Cerebellar cortex (tissue), 1 donor: ENCODE data around the gene HSPA13.
"Not testable (repeated sequence)": the region's sequence is repeated elsewhere in the genome, so short reads cannot be mapped to it uniquely, and the experiment has no call there.

Source experiments
- DNase-seq: peaks from one replicate; pipeline ENCODE4 v3.0.0-alpha.2; 2015; ENCODE audit warnings: low spot score

Gene HSPA13, protein sequence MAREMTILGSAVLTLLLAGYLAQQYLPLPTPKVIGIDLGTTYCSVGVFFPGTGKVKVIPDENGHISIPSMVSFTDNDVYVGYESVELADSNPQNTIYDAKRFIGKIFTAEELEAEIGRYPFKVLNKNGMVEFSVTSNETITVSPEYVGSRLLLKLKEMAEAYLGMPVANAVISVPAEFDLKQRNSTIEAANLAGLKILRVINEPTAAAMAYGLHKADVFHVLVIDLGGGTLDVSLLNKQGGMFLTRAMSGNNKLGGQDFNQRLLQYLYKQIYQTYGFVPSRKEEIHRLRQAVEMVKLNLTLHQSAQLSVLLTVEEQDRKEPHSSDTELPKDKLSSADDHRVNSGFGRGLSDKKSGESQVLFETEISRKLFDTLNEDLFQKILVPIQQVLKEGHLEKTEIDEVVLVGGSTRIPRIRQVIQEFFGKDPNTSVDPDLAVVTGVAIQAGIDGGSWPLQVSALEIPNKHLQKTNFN

DNA sequence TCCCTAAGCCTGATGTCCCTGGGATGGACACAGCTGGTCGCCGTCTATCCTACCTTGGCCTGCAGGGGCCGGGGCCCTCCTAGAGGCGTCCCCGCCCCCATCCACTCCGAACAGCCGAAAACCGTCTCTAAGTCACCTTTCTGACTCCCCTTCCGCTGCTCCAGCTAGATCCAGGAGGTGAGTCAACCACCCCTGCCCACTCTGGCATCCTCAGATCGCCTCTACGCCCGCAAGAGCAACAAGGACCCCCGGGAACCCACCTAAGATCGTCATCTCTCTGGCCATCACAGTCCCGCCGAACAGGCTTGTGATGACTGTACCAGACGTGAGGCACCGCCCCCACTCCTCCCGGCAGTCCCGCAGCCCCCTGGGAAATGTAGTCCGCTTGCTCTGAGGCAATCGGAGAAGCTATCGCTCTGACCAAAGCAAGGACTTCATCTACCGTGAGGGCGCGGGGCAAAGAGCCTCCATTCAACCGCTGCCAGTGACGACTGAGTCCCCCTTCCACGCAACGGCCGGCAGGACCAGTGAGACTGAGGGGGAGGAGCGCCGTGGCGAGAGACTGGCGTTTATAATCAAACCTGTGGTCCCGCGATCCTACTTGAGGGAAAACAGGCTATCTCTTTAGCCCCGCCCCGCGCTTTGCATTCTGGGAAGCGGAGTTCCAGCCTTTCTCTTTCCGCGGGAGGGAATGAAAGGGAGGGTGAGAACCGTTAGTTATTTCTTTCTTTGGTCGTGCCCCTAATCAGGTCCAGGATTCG is at the start of gene HSPA13:
TSS of gene HSPA13 (minus strand) at position 312 of the 761 bp plus-strand sequence. CDS start at position 285, 27 bp downstream.
- DNase-seq, result peak; percentile 100

GRCh38 chr21:14418920-14419319 is 36.0 kb upstream of the HSPA13 start:
- no peak for DNase-seq

GRCh38 chr21:14414932-14415508 is 32.1 kb upstream of the HSPA13 start:
- no peak for DNase-seq

GRCh38 chr21:14405962-14406361 is 23.0 kb upstream of the HSPA13 start:
- no peak for DNase-seq

DNA sequence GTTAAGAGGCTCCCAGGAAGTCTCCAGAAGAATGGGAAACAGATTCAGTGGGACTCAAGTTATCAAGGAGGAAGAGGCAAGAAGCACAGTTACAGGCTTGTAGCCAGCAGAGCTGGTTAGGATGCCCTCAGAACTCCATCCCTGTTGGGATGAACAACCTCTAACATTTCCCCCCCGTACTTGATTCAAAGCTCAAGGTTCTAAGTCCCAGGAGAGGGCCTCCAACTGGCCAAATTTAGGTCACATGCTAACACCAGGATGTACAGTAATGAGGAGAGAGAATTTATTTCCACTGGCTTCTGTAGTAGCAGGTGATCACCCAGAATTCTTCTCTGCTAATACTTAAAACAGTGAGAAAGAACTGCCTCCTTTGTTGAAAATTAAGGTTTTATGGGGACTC is 22.3 kb upstream of the HSPA13 start:
- no peak for DNase-seq

- peak; percentile 53 for DNase-seq
These were observed 20.9 kb upstream of the HSPA13 start for GRCh38 chr21:14403681-14404318.

DNA sequence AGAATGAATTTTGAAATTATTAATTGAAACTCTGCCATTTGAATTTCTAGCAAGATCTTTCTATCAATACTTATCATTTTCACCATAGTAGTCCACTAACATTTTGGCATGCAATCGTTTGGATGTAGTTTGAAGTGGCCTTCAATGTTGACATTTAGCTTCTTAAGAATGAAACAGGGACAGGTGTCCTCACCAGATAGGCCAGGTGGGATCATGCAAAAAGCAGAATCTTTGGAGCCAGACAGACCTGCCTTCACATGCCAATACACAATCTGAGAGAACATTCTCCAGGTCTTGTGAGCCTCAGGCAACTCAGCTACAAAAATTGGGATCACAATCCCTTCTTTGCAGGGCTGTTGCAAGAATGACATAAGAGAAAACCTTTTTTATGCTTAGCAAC is 18.3 kb upstream of the HSPA13 start:
- DNase-seq, result no peak

GRCh38 chr21:14388282-14388681 is 5.3 kb upstream of the HSPA13 start:
- no peak for DNase-seq

GRCh38 chr21:14384453-14384852 is 1.5 kb upstream of the HSPA13 start:
- DNase-seq, result no peak

DNA sequence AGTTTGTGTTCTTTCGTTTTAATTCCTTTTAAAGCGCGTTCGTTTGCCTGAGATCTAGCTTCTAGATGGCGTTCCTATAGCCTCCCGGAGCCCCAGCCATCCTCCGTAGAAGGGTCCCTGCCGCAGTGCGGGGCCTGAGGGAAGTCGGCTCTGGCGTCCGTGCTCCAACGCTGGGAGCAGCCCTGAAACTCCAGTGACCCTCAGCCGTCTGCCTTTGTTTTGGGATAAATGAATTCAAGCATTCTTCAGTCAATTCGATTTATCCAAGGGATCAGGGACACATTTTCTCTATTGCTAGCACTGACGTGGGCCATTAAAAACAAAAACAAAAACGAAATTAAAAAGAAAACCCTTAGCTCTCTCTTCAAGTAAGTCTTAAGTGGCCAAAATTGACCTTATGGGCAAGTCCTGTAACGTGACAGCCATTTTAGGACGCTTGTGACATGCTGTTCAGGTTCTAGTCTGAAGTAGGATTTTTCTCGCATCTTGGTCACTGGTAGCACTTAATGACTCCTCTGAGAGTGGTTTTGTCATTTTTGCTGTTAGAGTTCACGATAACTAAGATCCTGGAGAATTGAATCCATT is 742 bp upstream of the HSPA13 start:
- DNase-seq, result peak; percentile 59

DNA sequence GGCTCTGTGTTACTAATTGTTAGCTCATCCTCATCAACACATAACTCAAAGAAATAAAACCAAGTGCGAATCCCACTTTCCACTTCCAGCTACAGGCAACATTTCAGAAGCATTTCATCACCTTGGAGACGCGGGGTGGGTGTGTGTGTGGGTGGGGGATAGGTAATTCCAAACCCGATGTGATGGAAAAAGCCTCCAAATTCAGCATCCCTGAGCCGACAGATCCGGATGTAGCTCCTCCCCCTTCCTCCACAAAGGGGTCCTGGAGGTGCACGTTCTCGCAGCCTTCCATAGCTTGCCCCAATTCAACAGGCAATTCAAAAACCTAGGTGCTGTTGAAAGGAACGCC is 486 bp downstream of the HSPA13 start:
- DNase-seq, result no peak

GRCh38 chr21:14376854-14377253 is 6.1 kb downstream of the HSPA13 start:
- DNase-seq, result no peak

DNA sequence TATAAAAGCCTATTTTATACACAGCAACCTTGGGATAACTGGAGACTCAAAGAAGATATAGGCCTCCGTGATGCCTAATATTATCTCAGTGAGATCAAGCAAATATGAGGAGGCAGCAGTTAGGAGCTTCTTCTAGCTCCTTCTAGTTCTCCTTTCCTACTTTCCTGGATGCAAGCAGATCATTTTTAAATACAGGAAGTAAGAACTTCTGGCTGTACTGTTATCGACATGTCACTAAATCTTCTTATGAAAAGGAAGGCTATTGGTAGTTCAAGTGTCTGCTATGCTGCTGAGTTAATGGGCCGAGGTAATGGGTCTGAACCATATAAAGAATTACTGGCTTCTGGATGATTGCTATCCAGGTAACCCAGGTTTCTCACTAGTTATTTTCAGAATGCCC is 15.9 kb downstream of the HSPA13 start:
- DNase-seq, result no peak

DNA sequence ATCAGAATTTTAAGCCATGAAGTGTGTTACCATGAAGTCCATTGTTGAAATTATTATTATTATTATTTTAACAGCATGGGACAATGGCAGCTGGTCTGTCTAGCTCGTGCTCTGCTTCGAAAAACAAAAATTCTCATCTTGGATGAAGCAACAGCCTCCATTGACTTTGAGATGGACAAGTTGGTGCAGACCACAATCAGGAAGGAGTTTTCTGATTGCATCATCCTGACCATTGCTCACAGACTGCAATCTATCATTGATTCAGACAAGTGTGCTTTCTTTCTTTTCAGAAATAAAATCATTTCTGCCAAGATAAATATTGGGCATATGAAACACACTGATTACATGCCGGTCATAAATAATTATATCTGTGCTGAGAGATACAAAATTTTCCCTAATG is 21.0 kb downstream of the HSPA13 start:
- DNase-seq, result no peak

- DNase-seq, result no peak
These were observed 24.2 kb downstream of the HSPA13 start for GRCh38 chr21:14358775-14359174.

GRCh38 chr21:14356746-14357145 is 26.2 kb downstream of the HSPA13 start:
- DNase-seq, result no peak

- no peak for DNase-seq
These were observed 28.4 kb downstream of the HSPA13 start for GRCh38 chr21:14354515-14354914.

GRCh38 chr21:14353726-14354125 is 29.2 kb downstream of the HSPA13 start:
- no peak for DNase-seq

GRCh38 chr21:14353231-14353630 is 29.7 kb downstream of the HSPA13 start:
- no peak for DNase-seq

GRCh38 chr21:14327346-14327745 is 55.6 kb downstream of the HSPA13 start:
- DNase-seq, result not testable (repeated sequence)

GRCh38 chr21:14325595-14325994 is 57.4 kb downstream of the HSPA13 start:
- no peak for DNase-seq
